Measurements from ENCODE around the gene DBNDD1. TPM values are rescaled to one million over a fixed set of nuclear protein-coding genes. Genes with fewer than 3 reads are reported as not detected.

The DBNDD1 gene
- total RNA-seq, 1 experiment from 2014 or later = 32.3 TPM

- TF ChIP-seq, protein P1, sequence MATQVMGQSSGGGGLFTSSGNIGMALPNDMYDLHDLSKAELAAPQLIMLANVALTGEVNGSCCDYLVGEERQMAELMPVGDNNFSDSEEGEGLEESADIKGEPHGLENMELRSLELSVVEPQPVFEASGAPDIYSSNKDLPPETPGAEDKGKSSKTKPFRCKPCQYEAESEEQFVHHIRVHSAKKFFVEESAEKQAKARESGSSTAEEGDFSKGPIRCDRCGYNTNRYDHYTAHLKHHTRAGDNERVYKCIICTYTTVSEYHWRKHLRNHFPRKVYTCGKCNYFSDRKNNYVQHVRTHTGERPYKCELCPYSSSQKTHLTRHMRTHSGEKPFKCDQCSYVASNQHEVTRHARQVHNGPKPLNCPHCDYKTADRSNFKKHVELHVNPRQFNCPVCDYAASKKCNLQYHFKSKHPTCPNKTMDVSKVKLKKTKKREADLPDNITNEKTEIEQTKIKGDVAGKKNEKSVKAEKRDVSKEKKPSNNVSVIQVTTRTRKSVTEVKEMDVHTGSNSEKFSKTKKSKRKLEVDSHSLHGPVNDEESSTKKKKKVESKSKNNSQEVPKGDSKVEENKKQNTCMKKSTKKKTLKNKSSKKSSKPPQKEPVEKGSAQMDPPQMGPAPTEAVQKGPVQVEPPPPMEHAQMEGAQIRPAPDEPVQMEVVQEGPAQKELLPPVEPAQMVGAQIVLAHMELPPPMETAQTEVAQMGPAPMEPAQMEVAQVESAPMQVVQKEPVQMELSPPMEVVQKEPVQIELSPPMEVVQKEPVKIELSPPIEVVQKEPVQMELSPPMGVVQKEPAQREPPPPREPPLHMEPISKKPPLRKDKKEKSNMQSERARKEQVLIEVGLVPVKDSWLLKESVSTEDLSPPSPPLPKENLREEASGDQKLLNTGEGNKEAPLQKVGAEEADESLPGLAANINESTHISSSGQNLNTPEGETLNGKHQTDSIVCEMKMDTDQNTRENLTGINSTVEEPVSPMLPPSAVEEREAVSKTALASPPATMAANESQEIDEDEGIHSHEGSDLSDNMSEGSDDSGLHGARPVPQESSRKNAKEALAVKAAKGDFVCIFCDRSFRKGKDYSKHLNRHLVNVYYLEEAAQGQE (IDR thresholded peaks at IDR 0.05; ENCODE audit: insufficient read depth in 1 of 2, low read depth in 2 of 2, low read length in 1 of 2) = no peak
- TF ChIP-seq TCF7L2 (IDR thresholded peaks at IDR 0.05; ENCODE audit: low read depth, low read length) (no peak), SIN3A (IDR thresholded peaks at IDR 0.05; ENCODE audit: borderline replicate concordance, insufficient read depth, low read depth, low read length) (no peak), POLR2AphosphoS5 (IDR thresholded peaks at IDR 0.05; ENCODE audit: low read depth, low read length) (no peak)
- TF ChIP-seq, protein P2, sequence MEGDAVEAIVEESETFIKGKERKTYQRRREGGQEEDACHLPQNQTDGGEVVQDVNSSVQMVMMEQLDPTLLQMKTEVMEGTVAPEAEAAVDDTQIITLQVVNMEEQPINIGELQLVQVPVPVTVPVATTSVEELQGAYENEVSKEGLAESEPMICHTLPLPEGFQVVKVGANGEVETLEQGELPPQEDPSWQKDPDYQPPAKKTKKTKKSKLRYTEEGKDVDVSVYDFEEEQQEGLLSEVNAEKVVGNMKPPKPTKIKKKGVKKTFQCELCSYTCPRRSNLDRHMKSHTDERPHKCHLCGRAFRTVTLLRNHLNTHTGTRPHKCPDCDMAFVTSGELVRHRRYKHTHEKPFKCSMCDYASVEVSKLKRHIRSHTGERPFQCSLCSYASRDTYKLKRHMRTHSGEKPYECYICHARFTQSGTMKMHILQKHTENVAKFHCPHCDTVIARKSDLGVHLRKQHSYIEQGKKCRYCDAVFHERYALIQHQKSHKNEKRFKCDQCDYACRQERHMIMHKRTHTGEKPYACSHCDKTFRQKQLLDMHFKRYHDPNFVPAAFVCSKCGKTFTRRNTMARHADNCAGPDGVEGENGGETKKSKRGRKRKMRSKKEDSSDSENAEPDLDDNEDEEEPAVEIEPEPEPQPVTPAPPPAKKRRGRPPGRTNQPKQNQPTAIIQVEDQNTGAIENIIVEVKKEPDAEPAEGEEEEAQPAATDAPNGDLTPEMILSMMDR (IDR thresholded peaks at IDR 0.05) = no peak
- POLR2A ChIA-PET = no interaction called here
- no peak overlapping the region for H3K27ac ChIP-seq (ENCODE audit: low read length)
- peaks cover 7% of the 10 kb centered on the region; the same call in 1 of the 2 replicates for H3K9me3 ChIP-seq (ENCODE audit: control insufficient read depth, insufficient read depth, low read depth, low read length)
- no TSS peak for BruUV-seq (replicated peaks)
- intact Hi-C loops (cut with micrococcal nuclease; ENCODE audit: unreplicated experiment) (no loop called here), in situ Hi-C loops (cut with HindIII; ENCODE audit: low pct_unique_long_range_greater_than_20kb, low sequenced_read_pairs) (no loop called here)
- ATAC-seq (no peak), DNase-seq (ENCODE audit: low read depth, low spot score) (no peak)
- CTCF ChIA-PET = no interaction called here
- peaks cover 2% of the 10 kb centered on the region for H3K36me3 ChIP-seq (ENCODE audit: control insufficient read depth, insufficient read depth, low read length)
- no peaks in the 10 kb centered on the region for H3K4me1 ChIP-seq (ENCODE audit: control insufficient read depth, insufficient read depth, low read length)
- H3K4me3 ChIP-seq (ENCODE audit: low read depth in 2 of 2, low read length in 2 of 2) = no peak overlapping the region
- no peaks in the 10 kb centered on the region for H3K27me3 ChIP-seq (ENCODE audit: control insufficient read depth, insufficient read depth, low read length)
Measured at GRCh38 chr16:89990799-89991198, 28.5 kb downstream of the DBNDD1 start.

- no peak overlapping the region for H3K27ac ChIP-seq (ENCODE audit: low read length)
- intact Hi-C loops (cut with micrococcal nuclease; ENCODE audit: unreplicated experiment) = no loop called here
- TF ChIP-seq, protein P1 (IDR thresholded peaks at IDR 0.05; ENCODE audit: insufficient read depth in 1 of 2, low read depth in 2 of 2, low read length in 1 of 2) = no peak
- TF ChIP-seq POLR2AphosphoS5 (IDR thresholded peaks at IDR 0.05; ENCODE audit: low read depth, low read length) (no peak), SIN3A (IDR thresholded peaks at IDR 0.05; ENCODE audit: borderline replicate concordance, insufficient read depth, low read depth, low read length) (no peak), TCF7L2 (IDR thresholded peaks at IDR 0.05; ENCODE audit: low read depth, low read length) (no peak)
- TF ChIP-seq, protein P2 (IDR thresholded peaks at IDR 0.05) = no peak
- no TSS peak for BruUV-seq (replicated peaks)
- in situ Hi-C loops (cut with HindIII; ENCODE audit: low pct_unique_long_range_greater_than_20kb, low sequenced_read_pairs) = no loop called here
- ATAC-seq (no peak), DNase-seq (ENCODE audit: low read depth, low spot score) (no peak)
- no peaks in the 10 kb centered on the region for H3K4me1 ChIP-seq (ENCODE audit: control insufficient read depth, insufficient read depth, low read length)
- H3K36me3 ChIP-seq (ENCODE audit: control insufficient read depth, insufficient read depth, low read length) = peaks cover 6% of the 10 kb centered on the region; the same call in 1 of the 2 replicates
- H3K9me3 ChIP-seq (ENCODE audit: control insufficient read depth, insufficient read depth, low read depth, low read length) = peaks cover 1% of the 10 kb centered on the region; the same call in 1 of the 2 replicates
- CTCF ChIA-PET = interaction anchor here (0.6 kb wide), 1 partner anchor 13 kb away, joined by 4 read pairs; no protein-coding TSS in a partner anchor
- no peaks in the 10 kb centered on the region for H3K27me3 ChIP-seq (ENCODE audit: control insufficient read depth, insufficient read depth, low read length)
- H3K4me3 ChIP-seq (ENCODE audit: low read depth in 2 of 2, low read length in 2 of 2) = no peak overlapping the region
- POLR2A ChIA-PET = no interaction called here
Measured at GRCh38 chr16:89988951-89989350, 30.3 kb downstream of the DBNDD1 start.

All from Panc1 (cell line).